Activated CD8-positive, alpha-beta memory T cell treated with anti-CD3 and anti-CD28 coated beads, Interleukin-2, amount 50 U/mL, for 4 hours (primary cell): ENCODE results near the gene ASIC1.
"Not testable (repeated sequence)": the region's sequence is repeated elsewhere in the genome, so short reads cannot be mapped to it uniquely, and the experiment has no call there.

Source experiments
- DNase-seq: peaks from one replicate; pipeline ENCODE4 v3.0.0-alpha.2; 2020

The ASIC1 gene

DNA sequence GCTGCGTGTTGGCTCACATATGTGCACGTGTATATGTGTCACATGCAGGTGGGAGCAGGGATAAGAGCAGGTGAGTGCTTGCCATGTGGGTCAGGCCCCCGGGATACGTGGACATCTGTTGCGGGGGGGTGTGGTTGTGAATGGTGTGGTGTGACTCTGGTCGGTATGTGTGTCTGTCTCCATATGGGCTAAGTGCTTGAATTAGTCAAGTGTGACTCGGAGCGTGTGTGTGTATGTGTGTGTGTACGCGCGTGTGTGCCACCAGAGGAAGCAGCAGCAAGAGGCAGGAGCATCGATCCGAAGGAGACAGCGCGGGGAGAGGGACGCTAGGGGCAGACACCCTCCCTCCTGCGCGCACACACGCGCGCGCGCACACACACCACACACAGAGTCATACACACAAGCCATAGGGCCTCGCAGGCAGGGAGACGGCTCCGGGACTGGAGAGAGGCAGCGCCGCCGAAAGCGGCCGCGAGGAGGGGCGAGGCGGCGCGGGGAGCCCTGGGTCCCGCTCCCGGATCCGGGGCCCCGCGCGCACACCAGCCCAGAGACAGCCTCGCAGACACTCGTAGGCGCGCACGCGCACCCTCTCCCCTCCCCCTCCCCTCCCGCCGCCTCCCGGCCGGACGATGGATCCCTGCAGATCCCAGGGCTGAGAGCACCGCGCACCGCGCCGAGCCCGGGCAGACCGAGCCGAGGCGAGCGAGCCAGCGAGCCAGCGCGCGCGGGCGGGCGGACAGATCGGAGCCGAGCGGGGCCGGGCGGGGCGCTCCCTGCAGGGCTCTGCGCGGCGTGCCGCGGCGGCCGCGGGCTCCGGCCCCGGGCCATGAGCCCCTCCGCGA, at the start of gene ASIC1:
TSS of gene ASIC1 (plus strand) at position 597 of the 842 bp plus-strand sequence. CDS start 1,171 bp downstream, outside the sequence.
- peak; percentile 58 for DNase-seq

GRCh38 chr12:50013361-50014147, 43.8 kb upstream of the ASIC1 start:
- no peak for DNase-seq

GRCh38 chr12:50014342-50014741, 43.1 kb upstream of the ASIC1 start:
- no peak for DNase-seq

DNA sequence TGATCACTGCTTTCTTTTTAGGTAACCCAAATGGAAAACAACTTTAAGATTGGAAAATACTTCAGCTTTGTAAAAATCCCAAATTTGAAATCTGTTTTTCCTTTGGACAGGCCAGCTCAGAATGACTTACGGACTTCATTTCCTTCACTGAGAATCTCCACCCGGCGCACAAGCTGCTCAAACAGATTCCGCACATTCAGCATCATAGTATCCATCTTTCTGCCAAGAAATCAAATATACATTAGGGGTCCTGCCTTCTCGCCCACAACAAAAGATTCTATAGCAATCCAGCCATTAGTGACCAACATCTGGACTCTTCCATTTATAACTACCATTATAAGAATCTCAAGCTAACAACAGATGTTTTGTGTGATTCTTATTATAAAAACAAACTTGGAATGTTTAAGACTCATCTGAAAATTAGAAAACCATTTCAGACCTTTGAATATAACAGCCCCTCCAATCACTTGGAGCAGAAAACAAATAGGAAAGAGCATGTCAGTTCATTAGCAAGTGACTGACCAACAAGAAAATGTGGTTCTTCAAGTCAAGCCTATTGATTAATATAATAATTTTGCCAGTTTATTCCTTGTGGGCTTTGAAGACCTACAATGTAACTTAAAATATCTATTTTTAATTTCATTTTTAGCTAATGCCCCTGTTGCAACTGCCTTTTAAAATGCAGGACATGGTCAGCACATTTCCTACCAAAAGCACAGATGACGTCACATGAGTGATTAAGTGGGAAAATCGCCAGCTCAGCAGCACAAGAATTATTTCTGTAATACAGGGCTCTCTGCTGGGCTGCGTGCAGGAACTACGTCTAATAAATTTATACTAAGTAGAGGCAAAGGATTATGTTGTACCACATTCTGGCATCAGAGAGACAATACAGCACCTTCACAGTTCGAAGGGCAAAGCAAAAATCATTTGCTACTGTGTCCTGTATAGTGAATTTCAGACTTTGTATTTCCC, 40.6 kb upstream of the ASIC1 start:
- DNase-seq, result no peak

DNA sequence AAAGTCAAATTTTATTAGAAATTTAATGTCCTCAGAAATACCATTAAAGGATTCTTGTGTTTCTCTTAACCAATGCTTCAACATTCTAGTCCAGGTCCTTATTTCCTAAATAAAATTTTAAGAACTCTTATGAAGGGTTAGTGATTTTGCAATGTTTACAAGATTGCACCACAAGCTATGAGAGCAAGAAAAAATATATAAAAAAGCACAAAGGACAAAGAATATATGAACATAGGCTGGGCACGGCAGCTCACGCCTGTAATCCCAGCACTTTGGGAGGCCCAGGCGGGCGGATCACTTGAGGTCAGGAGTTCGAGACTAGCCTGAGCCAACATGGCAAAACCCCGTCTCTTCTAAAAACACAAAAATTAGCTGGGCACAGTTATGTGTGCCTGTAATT, 39.8 kb upstream of the ASIC1 start:
- no peak for DNase-seq

DNA sequence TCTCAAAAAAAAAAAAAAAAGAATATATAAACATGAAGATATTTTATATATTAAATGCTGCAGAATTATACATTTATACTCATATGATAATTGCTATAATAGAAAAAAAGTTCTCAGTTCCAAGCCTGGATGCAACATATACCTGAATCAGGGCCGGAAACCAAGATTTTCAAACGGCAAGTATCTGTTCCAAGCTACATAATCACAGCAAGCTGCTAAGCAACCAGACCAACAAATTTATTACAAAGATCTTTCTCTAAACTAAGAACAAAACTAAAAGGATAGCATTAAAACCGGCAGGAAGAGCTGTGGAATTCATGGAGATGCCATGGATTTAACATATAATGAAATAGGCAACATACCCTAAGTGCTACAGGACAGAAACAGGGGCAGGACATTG, 39.2 kb upstream of the ASIC1 start:
- no peak for DNase-seq

DNA sequence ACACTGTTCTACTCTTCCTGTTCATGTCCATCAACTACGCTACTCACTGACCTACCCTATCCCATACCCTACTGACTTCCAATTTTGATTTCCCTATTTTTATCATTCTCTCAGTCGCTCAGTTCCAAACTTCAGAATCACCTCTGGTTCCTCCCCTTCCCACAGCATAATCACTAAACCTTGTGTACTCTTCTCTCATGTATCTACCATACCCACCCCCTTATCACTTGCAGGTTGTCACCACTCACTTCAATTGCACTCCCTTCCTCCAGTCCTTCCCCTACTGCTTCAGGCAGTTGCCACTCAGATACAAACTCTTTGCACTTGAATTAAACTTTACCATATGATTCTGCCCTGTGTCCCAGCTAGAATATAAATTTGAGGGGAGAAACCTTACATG, 38.4 kb upstream of the ASIC1 start:
- DNase-seq, result no peak

GRCh38 chr12:50019524-50019923, 37.9 kb upstream of the ASIC1 start:
- DNase-seq, result no peak

- no peak for DNase-seq
Observed at GRCh38 chr12:50021031-50021430, 36.4 kb upstream of the ASIC1 start.

DNA sequence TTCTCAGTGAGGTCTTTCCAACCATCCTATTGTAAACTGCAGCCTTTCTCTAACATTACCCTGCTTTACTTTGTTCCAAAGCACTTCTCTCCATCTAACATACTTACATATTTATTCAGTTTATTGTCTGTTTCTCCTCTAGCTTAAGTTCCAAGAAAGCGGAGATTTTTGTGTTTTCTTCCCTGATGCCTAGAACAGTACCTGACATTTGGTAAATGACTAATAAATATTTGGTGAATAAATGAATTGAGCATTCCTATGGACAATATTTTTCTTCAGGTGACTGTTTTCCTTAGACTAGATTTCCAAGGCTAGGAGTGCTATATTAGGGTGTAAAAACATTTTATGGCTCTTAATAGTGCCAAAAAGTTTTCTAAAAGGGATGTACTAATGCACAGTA, 34.5 kb upstream of the ASIC1 start:
- no peak for DNase-seq

DNA sequence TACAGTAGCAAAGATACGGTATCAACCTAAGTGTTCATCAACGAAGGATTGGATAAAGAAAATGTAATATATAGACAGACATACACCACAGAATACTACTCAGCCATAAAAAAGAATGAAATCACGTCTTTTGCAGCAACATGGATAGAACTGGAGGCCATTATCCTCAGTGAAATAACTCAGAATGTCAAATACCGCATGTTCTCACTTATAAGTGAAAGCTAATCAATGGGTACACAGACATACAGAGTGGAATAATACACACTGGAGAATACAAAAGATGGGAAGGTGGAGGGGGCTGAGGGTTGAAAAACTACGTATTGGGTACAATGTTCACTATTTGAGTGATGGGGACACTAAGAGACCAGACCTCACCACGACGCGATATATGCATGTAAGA, 33.2 kb upstream of the ASIC1 start:
- DNase-seq, result no peak

GRCh38 chr12:50024805-50025186, 32.6 kb upstream of the ASIC1 start:
- no peak for DNase-seq

- peak; percentile 93 for DNase-seq
Observed at GRCh38 chr12:50025187-50026059, 32.0 kb upstream of the ASIC1 start, which contains the start of gene RACGAP1. Gene RACGAP1 (minus strand): TSS chr12:50025494. CDS start chr12:50016715, 8,779 bp downstream.

GRCh38 chr12:50026691-50027090, 30.7 kb upstream of the ASIC1 start:
- no peak for DNase-seq

- DNase-seq, result not testable (repeated sequence)
Observed at GRCh38 chr12:50030449-50030848, 26.9 kb upstream of the ASIC1 start.

DNA sequence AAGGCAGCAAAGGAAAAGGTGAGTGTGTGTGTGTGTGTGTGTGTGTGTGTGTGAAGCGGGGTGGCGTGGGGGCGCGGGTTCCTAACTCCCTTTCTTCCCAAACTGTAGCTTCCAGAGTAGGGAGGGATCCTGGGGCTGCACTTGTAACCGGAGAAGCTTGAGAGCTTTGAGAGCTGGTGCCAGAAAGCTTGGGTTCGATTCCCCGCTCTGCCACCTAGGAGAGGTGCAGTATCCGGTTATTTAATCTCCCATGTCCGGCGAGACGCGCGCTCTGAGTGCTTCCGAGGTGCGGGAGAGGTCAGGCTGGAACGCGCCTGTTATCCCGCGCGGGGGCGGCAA, 24.9 kb upstream of the ASIC1 start:
- DNase-seq, result no peak

DNA sequence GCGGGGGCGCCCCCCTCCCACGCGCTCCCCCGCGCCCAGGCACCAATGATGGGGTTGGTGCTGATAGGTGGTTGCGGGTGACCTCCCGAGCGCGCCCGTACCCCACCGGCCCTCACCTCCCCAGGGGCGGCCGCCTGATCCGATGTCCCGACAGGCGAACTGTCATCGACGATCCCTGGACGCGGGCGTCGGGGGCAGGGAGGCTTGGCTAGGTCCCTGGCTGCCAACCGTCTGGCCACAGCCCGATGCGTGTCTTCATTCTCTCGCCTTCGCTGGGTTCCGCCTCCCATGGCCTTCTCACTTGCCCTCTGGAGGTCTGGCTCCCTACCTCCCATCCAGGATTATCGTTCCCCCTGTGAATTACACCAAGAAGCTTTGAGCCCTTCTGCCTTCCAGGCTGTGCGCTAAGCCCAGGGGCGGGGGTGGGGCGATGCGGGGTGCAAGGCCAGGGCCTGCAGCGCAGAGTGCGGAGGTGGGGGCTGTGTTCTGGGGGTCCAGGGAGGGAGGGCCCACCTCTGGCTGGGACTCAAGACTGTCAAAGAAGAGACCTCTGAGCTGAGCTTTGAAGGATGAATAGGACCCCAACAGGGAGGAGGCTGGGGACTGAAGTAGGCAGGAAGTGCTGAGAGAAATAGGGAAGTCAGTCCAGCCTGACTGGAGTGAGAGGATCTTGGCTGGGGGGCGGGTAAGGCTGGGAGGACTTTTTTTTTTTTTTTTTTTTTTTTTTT, 24.4 kb upstream of the ASIC1 start:
- no peak for DNase-seq

DNA sequence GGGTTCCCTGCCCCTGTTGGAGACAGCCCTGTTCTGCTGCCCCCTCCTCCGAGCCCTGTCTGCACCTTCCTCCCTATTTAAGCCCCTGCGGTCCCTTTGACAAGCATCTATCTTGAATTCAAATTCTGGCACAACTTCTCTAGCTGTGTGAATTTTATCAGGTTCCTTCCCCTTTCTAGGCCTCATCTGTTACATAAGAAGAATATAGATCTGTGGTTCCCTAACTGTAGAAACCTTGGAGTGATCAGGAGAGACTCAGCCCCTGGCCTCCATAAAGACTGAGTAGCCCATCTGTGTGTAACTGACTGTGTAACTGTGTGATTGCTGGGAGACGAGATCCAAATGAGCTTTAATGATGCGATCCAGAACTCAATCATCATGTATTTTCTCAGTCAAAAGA, 19.1 kb upstream of the ASIC1 start:
- no peak for DNase-seq

DNA sequence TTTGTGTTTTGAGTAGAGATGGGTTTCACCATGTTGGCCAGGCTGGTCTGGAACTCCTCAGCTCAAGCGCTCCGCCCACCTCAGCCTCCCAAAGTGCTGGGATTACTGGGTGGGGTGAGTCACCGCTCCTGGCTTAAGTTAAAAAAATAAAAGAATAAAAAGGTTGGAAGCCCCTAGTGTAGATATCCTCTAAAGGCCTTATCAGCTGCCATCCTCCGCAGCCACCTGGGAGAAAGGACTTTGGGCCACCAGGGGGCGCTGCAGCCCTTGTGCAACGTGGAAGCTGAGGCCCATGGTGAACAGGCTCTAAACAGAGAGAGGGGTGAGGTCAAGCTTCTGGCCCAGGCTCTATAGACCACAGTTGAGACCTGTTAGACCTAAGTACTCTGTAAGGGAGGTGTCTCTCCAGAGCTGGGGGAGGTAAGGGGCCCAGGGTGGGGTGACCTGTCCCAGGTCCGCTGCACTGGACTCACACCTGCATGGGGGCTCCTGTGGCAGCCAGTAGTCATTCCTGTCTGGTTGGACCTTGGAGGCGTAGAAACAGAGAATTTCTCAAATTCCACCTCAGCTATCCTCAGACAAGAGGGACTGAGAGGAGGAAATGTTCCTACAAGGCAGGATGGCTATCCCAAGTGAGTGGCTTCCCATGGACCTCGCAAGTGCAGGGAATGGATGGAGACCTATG, 18.1 kb upstream of the ASIC1 start:
- DNase-seq, result peak; percentile 90

- no peak for DNase-seq
Observed at GRCh38 chr12:50040657-50041056, 16.7 kb upstream of the ASIC1 start.
